ENCODE data around the gene LYZL1. TPM values are rescaled to one million over a fixed set of nuclear protein-coding genes. Genes with fewer than 3 reads are reported as not detected.
"Not testable (repeated sequence)": the region's sequence is repeated elsewhere in the genome, so short reads cannot be mapped to it uniquely, and the experiment has no call there.

The LYZL1 gene
- not detected in 2 replicates for total RNA-seq (2014; rRNA removed; shearing (Covaris generic))

- not testable (repeated sequence) for DNase-seq; H3K4me3 ChIP-seq (ENCODE audit: insufficient read depth, low read depth, low read length); H3K36me3 ChIP-seq (replicated peaks; ENCODE audit: control insufficient read depth, insufficient read depth, low read length); H3K27me3 ChIP-seq (ENCODE audit: control insufficient read depth, insufficient read depth, low read length)
Measured at GRCh38 chr10:29288906-29289305, at the start of gene LYZL1. TSS of gene LYZL1 (plus strand) at chr10:29289070. CDS start at chr10:29291868, 2,798 bp downstream.

- Histone ChIP-seq H3K36me3 (replicated peaks; ENCODE audit: control insufficient read depth, insufficient read depth, low read length) (no peaks in the 10 kb centered on the region), H3K27me3 (ENCODE audit: control insufficient read depth, insufficient read depth, low read length) (no peaks in the 10 kb centered on the region), H3K4me3 (ENCODE audit: insufficient read depth, low read depth, low read length) (no peak overlapping the region)
- DNase-seq = peak; percentile 69
Measured at GRCh38 chr10:29239569-29240472, 49.0 kb upstream of the LYZL1 start.

- Histone ChIP-seq H3K4me3 (ENCODE audit: insufficient read depth, low read depth, low read length) (no peak overlapping the region), H3K36me3 (replicated peaks; ENCODE audit: control insufficient read depth, insufficient read depth, low read length) (no peaks in the 10 kb centered on the region), H3K27me3 (ENCODE audit: control insufficient read depth, insufficient read depth, low read length) (no peaks in the 10 kb centered on the region)
- DNase-seq = no peak
Measured at GRCh38 chr10:29240986-29241660, 47.7 kb upstream of the LYZL1 start.

- H3K4me3 ChIP-seq (ENCODE audit: insufficient read depth, low read depth, low read length) = no peak overlapping the region
- no peaks in the 10 kb centered on the region for H3K36me3 ChIP-seq (replicated peaks; ENCODE audit: control insufficient read depth, insufficient read depth, low read length)
- no peak for DNase-seq
- no peaks in the 10 kb centered on the region for H3K27me3 ChIP-seq (ENCODE audit: control insufficient read depth, insufficient read depth, low read length)
Measured at GRCh38 chr10:29241925-29242324, 46.9 kb upstream of the LYZL1 start.

GRCh38 chr10:29243066-29243465 is 45.8 kb upstream of the LYZL1 start:
- Histone ChIP-seq H3K36me3 (replicated peaks; ENCODE audit: control insufficient read depth, insufficient read depth, low read length) (no peaks in the 10 kb centered on the region), H3K4me3 (ENCODE audit: insufficient read depth, low read depth, low read length) (no peak overlapping the region), H3K27me3 (ENCODE audit: control insufficient read depth, insufficient read depth, low read length) (no peaks in the 10 kb centered on the region)
- DNase-seq = no peak

GRCh38 chr10:29243750-29244149 is 45.1 kb upstream of the LYZL1 start:
- no peak overlapping the region for H3K4me3 ChIP-seq (ENCODE audit: insufficient read depth, low read depth, low read length)
- H3K36me3 ChIP-seq (replicated peaks; ENCODE audit: control insufficient read depth, insufficient read depth, low read length) = no peaks in the 10 kb centered on the region
- peak; percentile 56 for DNase-seq
- H3K27me3 ChIP-seq (ENCODE audit: control insufficient read depth, insufficient read depth, low read length) = no peaks in the 10 kb centered on the region

GRCh38 chr10:29244978-29245377 is 43.9 kb upstream of the LYZL1 start:
- H3K4me3 ChIP-seq (ENCODE audit: insufficient read depth, low read depth, low read length) = no peak overlapping the region
- no peak for DNase-seq
- H3K36me3 ChIP-seq (replicated peaks; ENCODE audit: control insufficient read depth, insufficient read depth, low read length) = no peaks in the 10 kb centered on the region
- H3K27me3 ChIP-seq (ENCODE audit: control insufficient read depth, insufficient read depth, low read length) = no peaks in the 10 kb centered on the region

GRCh38 chr10:29245476-29245875 is 43.4 kb upstream of the LYZL1 start:
- no peak for DNase-seq

GRCh38 chr10:29246449-29246848 is 42.4 kb upstream of the LYZL1 start:
- Histone ChIP-seq H3K27me3 (ENCODE audit: control insufficient read depth, insufficient read depth, low read length) (no peaks in the 10 kb centered on the region), H3K4me3 (ENCODE audit: insufficient read depth, low read depth, low read length) (no peak overlapping the region), H3K36me3 (replicated peaks; ENCODE audit: control insufficient read depth, insufficient read depth, low read length) (no peaks in the 10 kb centered on the region)
- DNase-seq = no peak

More at GRCh38 chr10:29245476-29245875, 43.4 kb upstream of the LYZL1 start:
- Histone ChIP-seq H3K4me3 (ENCODE audit: insufficient read depth, low read depth, low read length) (no peak overlapping the region), H3K27me3 (ENCODE audit: control insufficient read depth, insufficient read depth, low read length) (no peaks in the 10 kb centered on the region), H3K36me3 (replicated peaks; ENCODE audit: control insufficient read depth, insufficient read depth, low read length) (no peaks in the 10 kb centered on the region)

GRCh38 chr10:29248158-29248557 is 40.7 kb upstream of the LYZL1 start:
- no peak for DNase-seq
- Histone ChIP-seq H3K27me3 (ENCODE audit: control insufficient read depth, insufficient read depth, low read length) (no peaks in the 10 kb centered on the region), H3K4me3 (ENCODE audit: insufficient read depth, low read depth, low read length) (no peak overlapping the region), H3K36me3 (replicated peaks; ENCODE audit: control insufficient read depth, insufficient read depth, low read length) (no peaks in the 10 kb centered on the region)

GRCh38 chr10:29249018-29249417 is 39.9 kb upstream of the LYZL1 start:
- no peak for DNase-seq
- H3K27me3 ChIP-seq (ENCODE audit: control insufficient read depth, insufficient read depth, low read length) = no peaks in the 10 kb centered on the region
- H3K36me3 ChIP-seq (replicated peaks; ENCODE audit: control insufficient read depth, insufficient read depth, low read length) = no peaks in the 10 kb centered on the region
- no peak overlapping the region for H3K4me3 ChIP-seq (ENCODE audit: insufficient read depth, low read depth, low read length)

- DNase-seq = no peak
- Histone ChIP-seq H3K36me3 (replicated peaks; ENCODE audit: control insufficient read depth, insufficient read depth, low read length) (no peaks in the 10 kb centered on the region), H3K4me3 (ENCODE audit: insufficient read depth, low read depth, low read length) (no peak overlapping the region), H3K27me3 (ENCODE audit: control insufficient read depth, insufficient read depth, low read length) (no peaks in the 10 kb centered on the region)
Measured at GRCh38 chr10:29250066-29250465, 38.8 kb upstream of the LYZL1 start.

- no peak overlapping the region for H3K4me3 ChIP-seq (ENCODE audit: insufficient read depth, low read depth, low read length)
- DNase-seq = no peak
Measured at GRCh38 chr10:29252811-29253689, 35.8 kb upstream of the LYZL1 start.

GRCh38 chr10:29253690-29254029 is 35.2 kb upstream of the LYZL1 start:
- H3K4me3 ChIP-seq (ENCODE audit: insufficient read depth, low read depth, low read length) = no peak overlapping the region
- H3K27me3 ChIP-seq (ENCODE audit: control insufficient read depth, insufficient read depth, low read length) = no peaks in the 10 kb centered on the region
- H3K36me3 ChIP-seq (replicated peaks; ENCODE audit: control insufficient read depth, insufficient read depth, low read length) = no peaks in the 10 kb centered on the region
- no peak for DNase-seq

More at GRCh38 chr10:29252811-29253689, 35.8 kb upstream of the LYZL1 start:
- Histone ChIP-seq H3K27me3 (ENCODE audit: control insufficient read depth, insufficient read depth, low read length) (no peaks in the 10 kb centered on the region), H3K36me3 (replicated peaks; ENCODE audit: control insufficient read depth, insufficient read depth, low read length) (no peaks in the 10 kb centered on the region)

All from H7 (cell line).